HCT116 (cell line): Measurements from ENCODE around the gene TEPSIN.

ENCODE experiments used
- EZH2phosphoT487 ChIP-seq: fragments of 200-600 bp; IDR thresholded peaks from 2 replicates; pipeline ENCODE4 v1.6.1; 2018; ENCODE audit warnings: antibody characterized with exemption, borderline replicate concordance
- FOSL1 ChIP-seq: IDR thresholded peaks from 2 replicates; pipeline ENCODE4 v1.6.1; 2012; ENCODE audit warnings: low read depth
- MAX ChIP-seq: IDR thresholded peaks from 2 replicates; pipeline ENCODE4 v1.6.1; 2012
- TF ChIP-seq, protein P1 (sequence below), 3 experiments: fragments of 200-600 bp in 1 of 3; sonication (generic) in 1 of 3; IDR thresholded peaks in 2 of 3; conservative IDR thresholded peaks in 1 of 3; 2 replicates each; pipeline ENCODE4 v1.5.1; 2012 to 2017; ENCODE audit warnings: low read depth in 2 of 3, low read length in 2 of 3, antibody characterized with exemption in 1 of 3, borderline replicate concordance in 1 of 3, control low read depth in 1 of 3, mild to moderate bottlenecking in 1 of 3, mixed read lengths in 1 of 3, mixed run types in 1 of 3, moderate library complexity in 1 of 3; ENCODE audit not compliant: insufficient read depth in 1 of 3

DNA sequence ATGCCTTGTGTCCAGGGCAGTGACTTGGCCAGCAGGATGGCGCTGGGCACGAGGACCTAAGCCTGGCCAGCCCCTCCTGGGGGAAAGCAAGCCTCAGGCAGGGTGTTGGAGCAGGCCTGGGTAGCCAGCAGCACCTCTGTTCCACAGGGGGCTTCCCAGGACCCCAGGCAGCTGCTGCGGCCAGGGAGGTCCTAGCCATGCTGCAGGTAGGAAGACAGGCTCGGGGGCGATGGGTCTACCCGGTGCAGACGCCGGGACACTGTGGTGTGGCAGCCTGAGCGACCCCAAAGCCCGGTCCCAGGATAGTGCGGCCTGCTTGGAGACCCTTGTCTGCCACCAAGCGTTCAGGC lies 50.4 kb downstream of the TEPSIN start:
- no peak for TF ChIP-seq MAX
- TF ChIP-seq EZH2phosphoT487: no peak
- TF ChIP-seq, protein P1, sequence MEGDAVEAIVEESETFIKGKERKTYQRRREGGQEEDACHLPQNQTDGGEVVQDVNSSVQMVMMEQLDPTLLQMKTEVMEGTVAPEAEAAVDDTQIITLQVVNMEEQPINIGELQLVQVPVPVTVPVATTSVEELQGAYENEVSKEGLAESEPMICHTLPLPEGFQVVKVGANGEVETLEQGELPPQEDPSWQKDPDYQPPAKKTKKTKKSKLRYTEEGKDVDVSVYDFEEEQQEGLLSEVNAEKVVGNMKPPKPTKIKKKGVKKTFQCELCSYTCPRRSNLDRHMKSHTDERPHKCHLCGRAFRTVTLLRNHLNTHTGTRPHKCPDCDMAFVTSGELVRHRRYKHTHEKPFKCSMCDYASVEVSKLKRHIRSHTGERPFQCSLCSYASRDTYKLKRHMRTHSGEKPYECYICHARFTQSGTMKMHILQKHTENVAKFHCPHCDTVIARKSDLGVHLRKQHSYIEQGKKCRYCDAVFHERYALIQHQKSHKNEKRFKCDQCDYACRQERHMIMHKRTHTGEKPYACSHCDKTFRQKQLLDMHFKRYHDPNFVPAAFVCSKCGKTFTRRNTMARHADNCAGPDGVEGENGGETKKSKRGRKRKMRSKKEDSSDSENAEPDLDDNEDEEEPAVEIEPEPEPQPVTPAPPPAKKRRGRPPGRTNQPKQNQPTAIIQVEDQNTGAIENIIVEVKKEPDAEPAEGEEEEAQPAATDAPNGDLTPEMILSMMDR (IDR thresholded peaks at IDR 0.05 in 2 of 3, conservative IDR thresholded peaks at IDR 0.05 in 1 of 3; ENCODE audit: borderline replicate concordance in 1 of 3, insufficient read depth in 1 of 3, low read depth in 2 of 3, low read length in 2 of 3): no peak
- TF ChIP-seq FOSL1: no peak
